Uterus (tissue), 2 donors: ENCODE data around the gene NOXA1.

Source experiments
- CTCF ChIP-seq, 4 experiments: fragments of 200-600 bp in 2 of 4; fragments of 450-650 bp in 2 of 4; sonication (generic) in 2 of 4; IDR thresholded peaks; one replicate each; pipeline ENCODE4 v1.5.1; 2016 to 2019; ENCODE audit warnings: antibody characterized with exemption in 4 of 4, mild to moderate bottlenecking in 2 of 4, moderate library complexity in 1 of 4
- POLR2A ChIP-seq, 2 donors: fragments of 450-650 bp; IDR thresholded peaks; one replicate each; pipeline ENCODE4 v1.6.1; 2016; ENCODE audit warnings: antibody characterized with exemption in 2 of 2, mild to moderate bottlenecking in 1 of 2, moderate library complexity in 1 of 2

- TF ChIP-seq POLR2A (IDR thresholded peaks at IDR 0.05) (no peak), CTCF (IDR thresholded peaks at IDR 0.05) (no peak)
Measured at GRCh38 chr9:137410891-137411249, 12.3 kb upstream of the NOXA1 start.
